Measurements from ENCODE around the gene PITPNM3. TPM values are rescaled to one million over a fixed set of nuclear protein-coding genes. Genes with fewer than 3 reads are reported as not detected.

Gene PITPNM3
- total and polyA plus RNA-seq, 2 experiments from 2014 or later, result 0.77 to 6.5 TPM

GRCh38 chr17:6517062-6517461 is 39.3 kb downstream of the PITPNM3 start:
- Histone ChIP-seq H3K9me3 (ENCODE audit: low read depth) (no peaks in the 10 kb centered on the region), H3K36me3 (no peaks in the 10 kb centered on the region), H3K4me1 (ENCODE audit: low read depth) (no peaks in the 10 kb centered on the region), H3K27me3 (peaks cover 3% of the 10 kb centered on the region), H3K27ac (no peak overlapping the region), H3K4me3 (no peak overlapping the region)
- no peak for DNase-seq (ENCODE audit: low read depth in 1 of 2, low spot score in 1 of 2)
- no peak for TF ChIP-seq CTCF (IDR thresholded peaks at IDR 0.05; ENCODE audit: low read depth, low read length)

- TF ChIP-seq CTCF (IDR thresholded peaks at IDR 0.05; ENCODE audit: low read depth, low read length), result no peak
- peaks cover under 1% of the 10 kb centered on the region for H3K4me1 ChIP-seq (ENCODE audit: low read depth)
- H3K4me3 ChIP-seq, result no peak overlapping the region
- H3K36me3 ChIP-seq, result no peaks in the 10 kb centered on the region
- H3K9me3 ChIP-seq (ENCODE audit: low read depth), result no peaks in the 10 kb centered on the region
- H3K27ac ChIP-seq, result no peak overlapping the region
- H3K27me3 ChIP-seq, result peaks cover 3% of the 10 kb centered on the region
- DNase-seq (ENCODE audit: low read depth in 1 of 2, low spot score in 1 of 2), result no peak
Observed at GRCh38 chr17:6514371-6514770, 42.0 kb downstream of the PITPNM3 start.

GRCh38 chr17:6512552-6512951 is 43.8 kb downstream of the PITPNM3 start:
- Histone ChIP-seq H3K27me3 (peaks cover 3% of the 10 kb centered on the region), H3K4me1 (ENCODE audit: low read depth) (peaks cover 9% of the 10 kb centered on the region), H3K9me3 (ENCODE audit: low read depth) (no peaks in the 10 kb centered on the region), H3K27ac (no peak overlapping the region), H3K4me3 (no peak overlapping the region), H3K36me3 (no peaks in the 10 kb centered on the region)
- DNase-seq (ENCODE audit: low read depth in 1 of 2, low spot score in 1 of 2), result no peak
- no peak for TF ChIP-seq CTCF (IDR thresholded peaks at IDR 0.05; ENCODE audit: low read depth, low read length)

- peaks cover 3% of the 10 kb centered on the region for H3K27me3 ChIP-seq
- DNase-seq (ENCODE audit: low read depth in 1 of 2, low spot score in 1 of 2), result no peak
- TF ChIP-seq CTCF (IDR thresholded peaks at IDR 0.05; ENCODE audit: low read depth, low read length), result no peak
Observed at GRCh38 chr17:6510321-6510977, 45.9 kb downstream of the PITPNM3 start.

GRCh38 chr17:6509921-6510320 is 46.4 kb downstream of the PITPNM3 start:
- H3K4me1 ChIP-seq (ENCODE audit: low read depth), result peaks cover 9% of the 10 kb centered on the region
- TF ChIP-seq CTCF (IDR thresholded peaks at IDR 0.05; ENCODE audit: low read depth, low read length), result no peak
- H3K27ac ChIP-seq, result no peak overlapping the region
- H3K36me3 ChIP-seq, result no peaks in the 10 kb centered on the region
- no peaks in the 10 kb centered on the region for H3K9me3 ChIP-seq (ENCODE audit: low read depth)
- DNase-seq (ENCODE audit: low read depth in 1 of 2, low spot score in 1 of 2), result no peak
- no peak overlapping the region for H3K4me3 ChIP-seq
- peaks cover 3% of the 10 kb centered on the region for H3K27me3 ChIP-seq

More at GRCh38 chr17:6510321-6510977, 45.9 kb downstream of the PITPNM3 start:
- peaks cover 9% of the 10 kb centered on the region for H3K4me1 ChIP-seq (ENCODE audit: low read depth)
- no peak overlapping the region for H3K4me3 ChIP-seq
- no peaks in the 10 kb centered on the region for H3K9me3 ChIP-seq (ENCODE audit: low read depth)
- H3K36me3 ChIP-seq, result no peaks in the 10 kb centered on the region
- no peak overlapping the region for H3K27ac ChIP-seq

Measured in cardiac muscle cell (in vitro differentiated cells and primary cell).